Osteoblast (primary cell): ENCODE results near the gene KIRREL3. TPM values are rescaled to one million over a fixed set of nuclear protein-coding genes. Genes with fewer than 3 reads are reported as not detected.

Source experiments
- DNase-seq: peaks from one replicate; pipeline ENCODE4 v3.0.0; 2011; ENCODE audit warnings: low spot score, mixed read lengths; ENCODE audit not compliant: insufficient read length; ENCODE audit errors: missing footprints
- H2AFZ ChIP-seq: 2 replicates; pipeline ENCODE4 v1.6.0; 2011; ENCODE audit warnings: mild to moderate bottlenecking, low read length
- H3K27ac ChIP-seq: 2 replicates; pipeline ENCODE4 v1.5.1; 2011; ENCODE audit warnings: mild to moderate bottlenecking, low read depth, low read length, moderate library complexity
- H3K27me3 ChIP-seq: 2 replicates; pipeline ENCODE4 v1.6.0; 2012; ENCODE audit warnings: mild to moderate bottlenecking, control low read depth, inconsistent platforms, low read length, moderate library complexity; ENCODE audit not compliant: insufficient read depth
- H3K36me3 ChIP-seq: 2 replicates; pipeline ENCODE4 v1.5.1; 2011; ENCODE audit warnings: mild to moderate bottlenecking, low read length, control low read depth, moderate library complexity; ENCODE audit not compliant: insufficient read depth
- H3K4me1 ChIP-seq: 2 replicates; pipeline ENCODE4 v1.5.1; 2011; ENCODE audit warnings: mild to moderate bottlenecking, low read length, control low read depth, moderate library complexity; ENCODE audit not compliant: insufficient read depth
- H3K4me2 ChIP-seq: 2 replicates; pipeline ENCODE4 v1.6.0; 2011; ENCODE audit warnings: mild to moderate bottlenecking, low read length; ENCODE audit not compliant: insufficient read depth
- H3K4me3 ChIP-seq: fragments of 200-600 bp; sonication (generic); 3 replicates; pipeline ENCODE4 v1.5.1; 2012; ENCODE audit warnings: mild to moderate bottlenecking, low read length, inconsistent platforms; ENCODE audit not compliant: insufficient read depth
- H3K79me2 ChIP-seq: 2 replicates; pipeline ENCODE4 v1.6.0; 2012; ENCODE audit warnings: mild to moderate bottlenecking, low read length, control low read depth, inconsistent platforms; ENCODE audit not compliant: insufficient read depth
- H3K9me3 ChIP-seq: 2 replicates; pipeline ENCODE4 v1.5.1; 2011; ENCODE audit warnings: low read depth, low read length, control low read depth
- H4K20me1 ChIP-seq: 2 replicates; pipeline ENCODE4 v1.6.0; 2012; ENCODE audit warnings: mild to moderate bottlenecking, low read length, control low read depth; ENCODE audit not compliant: insufficient read depth
- CTCF ChIP-seq: IDR thresholded peaks from 2 replicates; pipeline ENCODE4 v1.5.1; 2011; ENCODE audit warnings: mild to moderate bottlenecking, low read depth, low read length, moderate library complexity; ENCODE audit errors: extremely low read depth
- total RNA-seq: library from RNA; depleted of rRNA; stranded (reverse); fragments of >200 nt; gene quantifications from 2 replicates; pipeline ENCODE4 v1.2.3, GENCODE V29; 2012

The KIRREL3 gene
- total RNA-seq, 1 donor, result 3.6 TPM

GRCh38 chr11:126636911-126637794 lies 363.4 kb downstream of the KIRREL3 start:
- no peaks in the 10 kb centered on the region for H3K27me3 ChIP-seq
- H3K79me2 ChIP-seq, result no peaks in the 10 kb centered on the region
- no peaks in the 10 kb centered on the region for H3K36me3 ChIP-seq
- no peak for TF ChIP-seq CTCF
- peak overlapping the region; percentile 22 for H3K4me3 ChIP-seq
- DNase-seq, result peak; percentile 94
- H3K4me2 ChIP-seq, result peak overlapping the region; percentile 67
- peaks cover 32% of the 10 kb centered on the region for H3K4me1 ChIP-seq
- H3K27ac ChIP-seq, result peak overlapping the region; percentile 86
- no peaks in the 10 kb centered on the region for H4K20me1 ChIP-seq
- no peak overlapping the region for H2AFZ ChIP-seq
- H3K9me3 ChIP-seq, result no peaks in the 10 kb centered on the region

GRCh38 chr11:126635511-126635910 lies 365.1 kb downstream of the KIRREL3 start:
- Histone ChIP-seq H3K9me3 (no peaks in the 10 kb centered on the region), H3K4me3 (no peak overlapping the region), H3K27me3 (no peaks in the 10 kb centered on the region), H3K4me1 (peaks cover 32% of the 10 kb centered on the region), H3K79me2 (no peaks in the 10 kb centered on the region), H3K4me2 (no peak overlapping the region), H3K27ac (no peak overlapping the region), H2AFZ (no peak overlapping the region), H4K20me1 (peaks cover 2% of the 10 kb centered on the region), H3K36me3 (no peaks in the 10 kb centered on the region)
- TF ChIP-seq CTCF, result no peak
- no peak for DNase-seq

- H3K4me3 ChIP-seq, result no peak overlapping the region
- TF ChIP-seq CTCF, result no peak
- no peak for DNase-seq
- H3K27ac ChIP-seq, result no peak overlapping the region
- no peak overlapping the region for H3K4me2 ChIP-seq
- peaks cover 2% of the 10 kb centered on the region for H4K20me1 ChIP-seq
- peaks cover 32% of the 10 kb centered on the region for H3K4me1 ChIP-seq
- no peaks in the 10 kb centered on the region for H3K79me2 ChIP-seq
- no peaks in the 10 kb centered on the region for H3K27me3 ChIP-seq
- H3K36me3 ChIP-seq, result no peaks in the 10 kb centered on the region
- no peak overlapping the region for H2AFZ ChIP-seq
- no peaks in the 10 kb centered on the region for H3K9me3 ChIP-seq
These were observed 365.6 kb downstream of the KIRREL3 start for GRCh38 chr11:126634963-126635362.

- H3K36me3 ChIP-seq, result no peaks in the 10 kb centered on the region
- no peaks in the 10 kb centered on the region for H3K9me3 ChIP-seq
- no peak for TF ChIP-seq CTCF
- H4K20me1 ChIP-seq, result peaks cover 2% of the 10 kb centered on the region
- no peaks in the 10 kb centered on the region for H3K79me2 ChIP-seq
- H3K4me3 ChIP-seq, result no peak overlapping the region
- no peak overlapping the region for H3K4me2 ChIP-seq
- H3K4me1 ChIP-seq, result peaks cover 20% of the 10 kb centered on the region
- no peak for DNase-seq
- no peaks in the 10 kb centered on the region for H3K27me3 ChIP-seq
- H3K27ac ChIP-seq, result no peak overlapping the region
- H2AFZ ChIP-seq, result no peak overlapping the region
These were observed 367.2 kb downstream of the KIRREL3 start for GRCh38 chr11:126633330-126633729.
